ENCODE results near the gene NCS1.
A peak's percentile ranks its signal among the peaks of the same experiment; 100 is the strongest.
"Not testable (repeated sequence)": the region's sequence is repeated elsewhere in the genome, so short reads cannot be mapped to it uniquely, and the experiment has no call there.

Gene NCS1

GRCh38 chr9:130271473-130271872 is 99.3 kb downstream of the NCS1 start:
- no peak for DNase-seq (ENCODE audit: low read depth)
- H3K4me3 ChIP-seq (ENCODE audit: low read depth, low read length) = no peak overlapping the region

- no peak for DNase-seq (ENCODE audit: low read depth)
- H3K4me3 ChIP-seq (ENCODE audit: low read depth, low read length) = no peak overlapping the region
Observed at GRCh38 chr9:130275156-130275555, 103.0 kb downstream of the NCS1 start.

GRCh38 chr9:130276121-130276520 is 103.9 kb downstream of the NCS1 start:
- DNase-seq (ENCODE audit: low read depth) = peak; percentile 11
- H3K4me3 ChIP-seq (ENCODE audit: low read depth, low read length) = no peak overlapping the region

- no peak overlapping the region for H3K4me3 ChIP-seq (ENCODE audit: low read depth, low read length)
- DNase-seq (ENCODE audit: low read depth) = no peak
Observed at GRCh38 chr9:130276955-130277354, 104.8 kb downstream of the NCS1 start.

GRCh38 chr9:130277525-130277924 is 105.3 kb downstream of the NCS1 start:
- not testable (repeated sequence) for DNase-seq (ENCODE audit: low read depth); H3K4me3 ChIP-seq (ENCODE audit: low read depth, low read length)

- no peak for DNase-seq (ENCODE audit: low read depth)
- no peak overlapping the region for H3K4me3 ChIP-seq (ENCODE audit: low read depth, low read length)
Observed at GRCh38 chr9:130283539-130284248, 111.5 kb downstream of the NCS1 start.

GRCh38 chr9:130284249-130284625 is 112.0 kb downstream of the NCS1 start:
- no peak for DNase-seq (ENCODE audit: low read depth)
- H3K4me3 ChIP-seq (ENCODE audit: low read depth, low read length) = no peak overlapping the region

- DNase-seq (ENCODE audit: low read depth) = no peak
- H3K4me3 ChIP-seq (ENCODE audit: low read depth, low read length) = no peak overlapping the region
Observed at GRCh38 chr9:130284690-130285089, 112.5 kb downstream of the NCS1 start.

GRCh38 chr9:130285271-130285670 is 113.1 kb downstream of the NCS1 start:
- no peak for DNase-seq (ENCODE audit: low read depth)

GRCh38 chr9:130286072-130286770 is 114.0 kb downstream of the NCS1 start:
- H3K4me3 ChIP-seq (ENCODE audit: low read depth, low read length) = no peak overlapping the region
- no peak for DNase-seq (ENCODE audit: low read depth)

More at GRCh38 chr9:130285271-130285670, 113.1 kb downstream of the NCS1 start:
- H3K4me3 ChIP-seq (ENCODE audit: low read depth, low read length) = no peak overlapping the region

Data from skeletal muscle cell (primary cell).